Mesenchymal stem cell (in vitro differentiated cells and primary cell): ENCODE results near the gene APOBEC4.

Experiments
- DNase-seq: peaks from one replicate; pipeline ENCODE4 v3.0.0-alpha.2; 2013
- H2AFZ ChIP-seq: one replicate; pipeline ENCODE4 v1.6.1; 2013; ENCODE audit warnings: low read depth, mild to moderate bottlenecking, control low read depth, inconsistent platforms, low read length, moderate library complexity
- H2AK5ac ChIP-seq: 2 replicates; pipeline ENCODE4 v1.6.1; 2013; ENCODE audit warnings: low read length, moderate library complexity, mild to moderate bottlenecking, inconsistent platforms; ENCODE audit not compliant: severe bottlenecking
- H2BK120ac ChIP-seq: one replicate; pipeline ENCODE4 v1.6.1; 2013; ENCODE audit warnings: low read depth, mild to moderate bottlenecking, inconsistent platforms, low read length, moderate library complexity
- H2BK12ac ChIP-seq, 2 experiments: one replicate each; pipeline ENCODE4 v1.6.1; 2013; ENCODE audit warnings: inconsistent platforms in 2 of 2, low read length in 2 of 2, mild to moderate bottlenecking in 2 of 2, moderate library complexity in 2 of 2, control low read depth in 1 of 2
- H2BK15ac ChIP-seq: one replicate; pipeline ENCODE4 v1.6.1; 2013; ENCODE audit warnings: mild to moderate bottlenecking, low read depth, inconsistent platforms; ENCODE audit not compliant: poor library complexity, severe bottlenecking
- H2BK5ac ChIP-seq: 2 replicates; pipeline ENCODE4 v1.6.1; 2013; ENCODE audit warnings: low read depth, mild to moderate bottlenecking, low read length, control low read depth, inconsistent platforms; ENCODE audit not compliant: poor library complexity, severe bottlenecking
- H3K14ac ChIP-seq, 2 experiments: one replicate each; pipeline ENCODE4 v1.6.1; 2013; ENCODE audit warnings: inconsistent platforms in 2 of 2, low read length in 2 of 2, control low read depth in 1 of 2, mild to moderate bottlenecking in 1 of 2, moderate library complexity in 1 of 2
- H3K18ac ChIP-seq, 2 experiments: one replicate each; pipeline ENCODE4 v1.6.1; 2013; ENCODE audit warnings: inconsistent platforms in 2 of 2, low read length in 2 of 2, control low read depth in 1 of 2, low read depth in 1 of 2, mild to moderate bottlenecking in 1 of 2
- H3K23ac ChIP-seq, 2 experiments: one replicate each; pipeline ENCODE4 v1.6.1; 2013; ENCODE audit warnings: inconsistent platforms in 2 of 2, low read length in 2 of 2, mild to moderate bottlenecking in 2 of 2, moderate library complexity in 2 of 2, control low read depth in 1 of 2
- H3K27ac ChIP-seq: 2 replicates; pipeline ENCODE4 v1.5.1; 2013; ENCODE audit warnings: mild to moderate bottlenecking, moderate library complexity, low read length, control low read depth, inconsistent platforms; ENCODE audit not compliant: poor library complexity, severe bottlenecking
- H3K27me3 ChIP-seq, 2 experiments: 2 replicates each; pipeline versions ENCODE4 v1.6.1 to v1.7.0; 2013; ENCODE audit warnings: low read length in 2 of 2, mild to moderate bottlenecking in 2 of 2, moderate library complexity in 2 of 2, control low read depth in 1 of 2, inconsistent platforms in 1 of 2; ENCODE audit not compliant: control insufficient read depth in 1 of 2, insufficient read depth in 1 of 2
- H3K36me3 ChIP-seq, 2 experiments: 2 replicates each; pipeline versions ENCODE4 v1.6.1 to v1.7.0; 2013; ENCODE audit warnings: low read length in 2 of 2, control low read depth in 1 of 2, inconsistent platforms in 1 of 2, low read depth in 1 of 2, mild to moderate bottlenecking in 1 of 2; ENCODE audit not compliant: insufficient read depth in 2 of 2, control insufficient read depth in 1 of 2
- H3K4ac ChIP-seq, 2 experiments: one replicate each; pipeline ENCODE4 v1.6.1; 2013; ENCODE audit warnings: inconsistent platforms in 2 of 2, low read length in 2 of 2, mild to moderate bottlenecking in 2 of 2, moderate library complexity in 2 of 2, control low read depth in 1 of 2, low read depth in 1 of 2
- H3K4me1 ChIP-seq: 2 replicates; pipeline ENCODE4 v1.6.1; 2013; ENCODE audit warnings: low read depth, low read length, control low read depth; ENCODE audit not compliant: control insufficient read depth, insufficient read depth
- H3K4me2 ChIP-seq: 2 replicates; pipeline ENCODE4 v1.6.1; 2013; ENCODE audit warnings: low read length, mild to moderate bottlenecking, inconsistent platforms; ENCODE audit not compliant: poor library complexity, severe bottlenecking
- H3K4me3 ChIP-seq, 2 experiments: 2 replicates each; pipeline versions ENCODE4 v1.5.1 to v1.7.0; 2013; ENCODE audit warnings: low read length in 2 of 2, mild to moderate bottlenecking in 2 of 2, control low read depth in 1 of 2, low read depth in 1 of 2; ENCODE audit not compliant: insufficient read depth in 1 of 2
- H3K79me1 ChIP-seq: replicated peaks from 2 replicates; pipeline ENCODE4 v1.6.1; 2013; ENCODE audit warnings: mild to moderate bottlenecking, control low read depth, low read length, inconsistent platforms; ENCODE audit not compliant: poor library complexity, severe bottlenecking
- H3K9ac ChIP-seq: 2 replicates; pipeline ENCODE4 v1.7.0; 2013; ENCODE audit warnings: mild to moderate bottlenecking, low read length, moderate library complexity
- H3K9me3 ChIP-seq: 2 replicates; pipeline ENCODE4 v1.7.0; 2013; ENCODE audit warnings: mild to moderate bottlenecking, low read length; ENCODE audit not compliant: control insufficient read depth
- H4K8ac ChIP-seq: one replicate; pipeline ENCODE4 v1.6.1; 2013; ENCODE audit warnings: inconsistent platforms, mild to moderate bottlenecking, low read length, moderate library complexity
- H4K91ac ChIP-seq: one replicate; pipeline ENCODE4 v1.6.1; 2013; ENCODE audit warnings: mild to moderate bottlenecking, low read length, inconsistent platforms
- WGBS: methylation state at CpG from one replicate; pipeline ENCODE4 v1.1.7; 2013; ENCODE audit warnings: mixed read lengths; 5-methylcytosine and 5-hydroxymethylcytosine counted together

APOBEC4 gene

DNA sequence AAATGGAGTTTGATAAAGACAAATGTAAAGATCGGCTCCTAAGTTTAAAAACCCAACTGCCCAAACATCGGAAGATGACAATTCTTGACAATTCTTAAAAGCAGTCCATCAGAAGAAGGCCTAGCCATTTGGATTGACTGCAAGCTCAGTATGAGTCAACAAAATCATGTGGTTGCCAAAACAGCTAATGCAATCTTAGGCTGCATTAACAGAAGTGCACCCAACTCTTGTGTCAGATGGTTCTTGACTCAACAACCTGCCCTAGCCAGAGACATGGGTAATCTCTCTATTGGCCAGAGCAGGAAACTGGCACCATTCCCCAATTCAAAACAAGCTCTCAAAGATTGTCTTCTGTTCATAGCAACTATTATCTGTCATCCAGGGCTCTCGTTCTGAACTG is 53.0 kb downstream of the APOBEC4 start:
- Histone ChIP-seq H3K27ac (no peak overlapping the region), H3K4me3 (no peak overlapping the region), H2BK15ac (no peak overlapping the region), H3K14ac (no peak overlapping the region), H3K4ac (no peak overlapping the region), H2BK12ac (no peak overlapping the region), H2BK5ac (no peak overlapping the region), H3K27me3 (no peaks in the 10 kb centered on the region), H3K36me3 (no peaks in the 10 kb centered on the region), H2AK5ac (no peak overlapping the region), H3K4me1 (peaks cover 8% of the 10 kb centered on the region), H3K9me3 (no peaks in the 10 kb centered on the region), H3K23ac (no peak overlapping the region), H3K79me1 (no peaks in the 10 kb centered on the region), H2AFZ (no peak overlapping the region), H3K4me2 (no peak overlapping the region), H4K91ac (no peak overlapping the region), H4K8ac (no peak overlapping the region), H3K9ac (peak overlapping the region; percentile 63), H3K18ac (no peak overlapping the region), H2BK120ac (no peak overlapping the region)
- peak; percentile 61 for DNase-seq
- WGBS: 97% methylated on average over 3 of the region's 3 CpGs

DNA sequence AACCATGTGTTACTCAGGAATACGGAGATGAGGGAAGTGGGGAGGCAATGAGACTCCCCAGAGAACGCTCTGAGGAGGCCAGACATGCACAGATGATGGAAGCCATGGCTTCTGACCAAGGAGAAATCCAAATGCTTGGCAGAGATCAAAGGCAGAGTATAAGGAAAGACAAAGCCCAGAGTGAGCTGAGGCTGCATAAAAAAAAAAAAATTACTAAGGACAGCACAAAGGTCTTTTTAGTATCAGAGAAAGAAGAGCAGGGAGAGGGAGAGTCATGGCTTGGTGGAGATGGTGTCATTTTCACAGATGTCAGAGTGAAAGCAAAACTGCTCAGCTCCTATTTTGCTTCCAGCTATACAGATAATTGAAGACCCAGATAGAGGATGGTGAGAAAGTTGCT is 54.7 kb downstream of the APOBEC4 start:
- Histone ChIP-seq H3K4ac (no peak overlapping the region), H3K14ac (no peak overlapping the region), H3K27me3 (peaks cover 0 to 7% of the 10 kb centered on the region in 2 experiments), H3K79me1 (no peaks in the 10 kb centered on the region), H2BK12ac (no peak overlapping the region), H2AK5ac (no peak overlapping the region), H3K36me3 (no peaks in the 10 kb centered on the region), H2BK15ac (no peak overlapping the region), H3K9me3 (no peaks in the 10 kb centered on the region), H4K91ac (no peak overlapping the region), H3K23ac (no peak overlapping the region), H2AFZ (no peak overlapping the region), H3K9ac (peak overlapping the region; percentile 47), H3K4me2 (no peak overlapping the region), H2BK120ac (no peak overlapping the region), H3K4me1 (no peaks in the 10 kb centered on the region), H3K4me3 (peak overlapping the region in 1 of 2 experiments; percentile 29), H3K27ac (no peak overlapping the region), H3K18ac (no peak overlapping the region), H2BK5ac (no peak overlapping the region), H4K8ac (no peak overlapping the region)
- DNase-seq: no peak
- 76% methylated on average over 2 of the region's 2 CpGs for WGBS

DNA sequence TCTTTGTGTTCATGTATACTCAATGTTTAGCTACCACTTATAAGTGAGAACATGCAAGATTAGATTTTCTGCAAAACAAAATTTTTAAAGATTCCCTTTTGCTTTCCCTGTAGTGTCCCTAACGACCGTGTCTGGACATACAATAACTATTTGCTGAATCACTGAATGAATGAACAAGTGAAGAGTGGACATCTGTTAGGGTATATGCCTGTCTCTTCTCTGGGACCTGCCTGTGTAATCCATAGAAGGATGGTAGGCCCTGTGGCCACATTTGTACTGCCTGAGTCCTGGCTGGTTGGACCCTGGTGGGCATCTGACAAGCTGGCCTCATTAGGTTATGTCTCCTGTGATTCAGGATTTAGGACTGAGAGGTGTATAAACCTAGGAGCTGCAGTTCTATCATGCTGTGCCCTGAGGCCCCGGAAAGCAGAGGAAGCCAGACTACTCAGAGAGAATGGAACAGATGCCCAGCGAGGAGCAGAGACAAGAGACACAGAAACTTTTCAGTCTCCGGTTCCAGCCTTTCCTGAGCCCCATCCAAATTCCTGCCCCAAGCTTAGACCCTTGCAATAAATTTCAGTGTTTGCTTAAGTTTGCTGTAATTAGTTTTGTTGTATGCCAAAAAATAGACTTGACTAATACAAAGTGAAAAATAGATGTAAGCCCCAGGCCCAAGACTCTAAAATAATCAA is 55.3 kb downstream of the APOBEC4 start:
- H3K23ac ChIP-seq: no peak overlapping the region
- no peak overlapping the region for H2BK120ac ChIP-seq

DNA sequence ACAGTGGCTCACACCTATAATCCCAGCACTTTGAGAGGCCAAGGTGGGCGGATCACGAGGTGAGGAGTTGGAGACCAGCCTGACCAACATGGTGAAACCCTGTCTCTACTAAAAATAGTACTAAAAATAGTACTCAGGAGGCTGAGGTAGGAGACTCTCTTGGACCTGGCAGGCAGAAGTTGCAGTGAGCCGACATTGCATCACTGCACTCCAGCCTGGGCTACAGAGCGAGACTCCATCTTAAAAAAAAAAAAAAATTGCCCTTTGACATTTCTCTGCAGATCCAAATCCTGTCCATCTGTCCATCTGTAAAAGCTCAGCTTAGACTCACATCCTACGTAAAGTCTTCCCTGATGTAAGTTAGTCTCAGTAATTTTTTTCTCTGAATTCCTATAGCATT is 56.6 kb downstream of the APOBEC4 start:
- H2BK120ac ChIP-seq: no peak overlapping the region
- DNase-seq: no peak
- H2BK15ac ChIP-seq: no peak overlapping the region
- no peak overlapping the region for H3K14ac ChIP-seq
- H2AFZ ChIP-seq: no peak overlapping the region
- H2BK5ac ChIP-seq: no peak overlapping the region
- H3K79me1 ChIP-seq: no peaks in the 10 kb centered on the region
- no peak overlapping the region for H3K4me2 ChIP-seq
- no peak overlapping the region for H4K8ac ChIP-seq
- no peaks in the 10 kb centered on the region for H3K4me1 ChIP-seq
- H3K9me3 ChIP-seq: no peaks in the 10 kb centered on the region
- no peaks in the 10 kb centered on the region for H3K36me3 ChIP-seq
- peaks cover 0 to 16% of the 10 kb centered on the region in 2 experiments for H3K27me3 ChIP-seq
- H3K4me3 ChIP-seq: no peak overlapping the region
- H4K91ac ChIP-seq: no peak overlapping the region
- H3K27ac ChIP-seq: no peak overlapping the region
- no peak overlapping the region for H3K9ac ChIP-seq
- H2BK12ac ChIP-seq: no peak overlapping the region
- no peak overlapping the region for H3K18ac ChIP-seq
- WGBS: over 99% methylated on average over 4 of the region's 5 CpGs
- H2AK5ac ChIP-seq: no peak overlapping the region
- no peak overlapping the region for H3K4ac ChIP-seq
- H3K23ac ChIP-seq: no peak overlapping the region

More for the DNA sequence above, 55.3 kb downstream of the APOBEC4 start:
- Histone ChIP-seq H3K27ac (no peak overlapping the region), H3K9me3 (no peaks in the 10 kb centered on the region), H3K4me2 (no peak overlapping the region), H3K79me1 (no peaks in the 10 kb centered on the region), H2BK12ac (no peak overlapping the region), H4K91ac (no peak overlapping the region), H3K18ac (no peak overlapping the region), H2BK15ac (no peak overlapping the region), H3K9ac (peak overlapping the region; percentile 47), H3K14ac (no peak overlapping the region), H4K8ac (no peak overlapping the region), H3K36me3 (no peaks in the 10 kb centered on the region), H3K4me3 (peak overlapping the region in 1 of 2 experiments; percentile 29), H2BK5ac (no peak overlapping the region), H3K4ac (no peak overlapping the region), H2AFZ (no peak overlapping the region), H2AK5ac (no peak overlapping the region), H3K4me1 (no peaks in the 10 kb centered on the region), H3K27me3 (peaks cover 0 to 13% of the 10 kb centered on the region in 2 experiments)
- DNase-seq: no peak
- WGBS: 90% methylated on average over 4 of the region's 5 CpGs
